HG02970 (cell line): ENCODE data around the gene HLA-DQB2.
"Not testable (repeated sequence)": the region's sequence is repeated elsewhere in the genome, so short reads cannot be mapped to it uniquely, and the experiment has no call there.

ENCODE experiments used
- ATAC-seq: cut with Tn5 transposase; IDR thresholded peaks from one replicate; pipeline ENCODE4 v1.9.1; 2021; ENCODE audit warnings: mild to moderate bottlenecking, moderate library complexity, moderate number of reproducible peaks; ENCODE audit not compliant: unreplicated experiment, low FRiP score

Gene HLA-DQB2

DNA sequence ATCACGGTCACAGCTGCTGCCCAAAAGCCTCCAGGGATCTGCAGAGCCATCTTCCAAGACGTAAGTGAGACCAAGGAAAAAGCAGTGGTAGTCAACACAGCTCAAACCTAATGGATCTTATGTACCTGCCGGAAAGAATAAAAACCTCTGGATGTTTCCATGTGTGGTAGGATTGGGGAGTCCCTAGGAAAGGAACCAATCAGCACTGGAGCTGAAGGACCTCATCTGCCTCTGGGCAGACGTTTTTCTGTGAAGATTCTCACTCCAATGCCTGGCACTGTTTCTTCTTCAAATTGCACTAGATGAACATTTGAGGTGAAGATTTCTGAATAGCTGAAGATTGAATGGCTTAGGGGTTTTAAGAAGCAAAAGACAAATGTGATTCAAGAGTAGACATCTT lies at the start of gene HLA-DQB2:
HLA-DQB2 (minus strand) TSS at position 112 of the 400 bp plus-strand sequence; CDS start at position 50, 62 bp downstream.
- ATAC-seq, result no peak

DNA sequence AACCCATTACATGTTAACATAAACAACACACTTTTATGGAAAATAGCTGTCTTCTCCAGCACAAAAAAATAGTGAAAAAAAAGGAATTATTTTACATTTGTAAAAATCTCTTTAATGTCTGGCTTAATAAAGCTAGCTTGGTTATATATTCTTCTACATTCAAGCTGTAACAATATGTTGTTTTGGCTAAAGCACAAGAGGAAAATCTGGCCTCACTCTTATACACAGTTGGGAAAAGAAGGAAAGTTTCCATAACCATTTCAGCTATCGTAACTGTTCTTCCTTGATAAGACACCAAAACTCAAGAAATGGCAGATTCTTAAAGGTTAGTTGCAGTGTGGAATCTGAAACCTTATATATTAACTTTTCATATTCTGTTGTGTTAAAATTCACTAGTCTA lies 45.8 kb upstream of the HLA-DQB2 start:
- ATAC-seq, result no peak

DNA sequence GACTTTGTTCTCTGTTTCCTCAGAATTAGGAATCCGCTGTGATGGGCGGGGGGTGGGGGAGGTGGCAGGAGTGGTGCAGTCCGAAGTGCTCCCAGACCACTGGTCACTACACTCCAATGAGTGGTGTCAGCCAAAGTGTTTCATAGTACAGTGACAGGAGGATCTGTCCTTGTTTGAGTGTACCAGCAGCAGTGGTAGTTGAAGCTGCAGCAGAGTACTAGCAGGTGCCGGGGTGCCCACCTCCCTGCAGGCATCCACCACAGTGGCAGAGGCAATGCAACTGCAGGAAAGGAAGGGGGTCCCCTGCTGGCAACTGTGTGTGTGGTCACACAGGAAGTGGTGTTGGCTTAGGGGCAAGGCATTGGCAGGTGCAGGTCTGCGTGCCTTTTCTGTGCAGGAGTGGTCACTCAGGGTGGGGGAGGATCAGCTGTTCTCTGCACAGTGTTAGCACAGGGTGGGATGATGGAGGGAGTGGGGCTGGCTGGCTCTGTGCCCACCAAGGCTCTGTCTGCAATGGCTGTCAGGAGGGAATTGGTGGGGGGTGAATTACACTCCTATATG lies 43.8 kb upstream of the HLA-DQB2 start:
- ATAC-seq, result no peak

DNA sequence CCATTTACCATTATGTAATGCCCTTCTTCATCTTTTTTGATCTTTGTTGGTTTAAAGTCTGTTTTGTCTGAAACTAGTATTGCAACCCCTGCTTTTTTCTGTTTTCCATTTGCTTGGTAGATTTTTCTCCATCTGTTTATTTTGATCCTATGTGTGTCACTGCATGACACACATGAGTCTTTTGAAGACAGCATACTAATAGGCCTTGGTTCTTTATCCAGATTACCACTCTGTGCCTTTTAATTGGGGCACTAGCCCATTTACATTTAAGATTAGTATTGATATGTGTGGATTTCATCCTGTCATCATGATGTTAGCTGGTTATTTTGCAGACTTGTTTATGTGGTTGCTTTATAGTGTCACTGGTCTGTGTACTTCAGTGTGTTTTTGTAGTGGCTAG lies 42.1 kb upstream of the HLA-DQB2 start:
- ATAC-seq, result not testable (repeated sequence)

DNA sequence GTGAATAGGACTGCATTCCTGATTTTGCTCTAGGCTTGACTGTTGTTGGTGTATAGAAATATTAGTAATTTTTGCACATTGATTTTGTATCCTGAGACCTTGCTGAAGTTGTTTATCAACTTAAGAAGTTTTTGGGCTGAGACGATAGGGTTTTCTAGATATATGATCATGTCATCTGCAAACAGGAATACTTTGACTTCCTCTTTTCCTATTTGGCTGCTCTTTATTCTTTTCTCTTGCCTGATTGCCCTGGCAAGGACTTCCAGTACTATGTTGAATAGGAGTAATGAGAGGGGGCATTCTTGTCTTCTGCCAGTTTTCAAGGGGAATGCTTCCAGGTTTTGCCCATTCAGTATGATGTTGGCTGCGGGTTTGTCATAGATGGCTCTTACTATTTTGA lies 40.1 kb upstream of the HLA-DQB2 start:
- ATAC-seq, result no peak

DNA sequence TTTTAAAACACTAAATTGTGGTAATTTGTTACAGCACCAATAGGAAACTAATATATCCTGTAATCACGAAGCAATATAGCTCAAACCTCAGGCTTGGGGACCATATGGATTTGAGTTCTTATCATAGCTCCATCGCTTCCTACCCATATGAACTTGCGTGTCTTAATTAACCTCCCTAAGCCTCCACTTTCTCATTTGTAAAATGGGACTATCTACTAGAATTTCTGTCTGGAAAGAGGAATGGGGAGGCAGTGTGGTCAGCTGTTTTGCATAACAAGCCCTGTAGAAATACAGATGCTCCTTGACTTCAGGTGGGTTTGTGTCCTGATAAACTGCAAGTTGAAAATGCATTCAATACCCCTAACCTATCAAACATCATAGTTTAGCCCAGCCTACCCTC lies 36.4 kb upstream of the HLA-DQB2 start:
- ATAC-seq, result no peak

DNA sequence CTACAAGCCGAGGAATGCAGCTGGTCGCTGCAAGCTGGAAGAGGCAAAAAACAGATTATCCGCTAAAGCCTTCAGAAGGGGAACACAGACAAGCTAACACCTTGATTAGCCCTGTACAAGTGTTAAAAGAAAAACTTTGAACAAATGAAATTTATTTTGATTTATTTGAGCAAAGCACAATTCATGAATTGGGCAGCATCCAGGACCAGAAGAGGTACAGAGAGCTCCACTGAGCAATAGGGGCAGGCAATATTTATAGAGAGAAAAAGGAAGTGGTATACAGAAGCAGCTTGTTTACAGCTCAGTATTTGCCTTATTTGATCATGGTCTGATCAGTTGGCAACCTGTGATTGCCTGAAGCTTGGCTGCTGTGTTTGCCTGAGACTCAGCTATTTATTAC lies 35.8 kb upstream of the HLA-DQB2 start:
- no peak for ATAC-seq

DNA sequence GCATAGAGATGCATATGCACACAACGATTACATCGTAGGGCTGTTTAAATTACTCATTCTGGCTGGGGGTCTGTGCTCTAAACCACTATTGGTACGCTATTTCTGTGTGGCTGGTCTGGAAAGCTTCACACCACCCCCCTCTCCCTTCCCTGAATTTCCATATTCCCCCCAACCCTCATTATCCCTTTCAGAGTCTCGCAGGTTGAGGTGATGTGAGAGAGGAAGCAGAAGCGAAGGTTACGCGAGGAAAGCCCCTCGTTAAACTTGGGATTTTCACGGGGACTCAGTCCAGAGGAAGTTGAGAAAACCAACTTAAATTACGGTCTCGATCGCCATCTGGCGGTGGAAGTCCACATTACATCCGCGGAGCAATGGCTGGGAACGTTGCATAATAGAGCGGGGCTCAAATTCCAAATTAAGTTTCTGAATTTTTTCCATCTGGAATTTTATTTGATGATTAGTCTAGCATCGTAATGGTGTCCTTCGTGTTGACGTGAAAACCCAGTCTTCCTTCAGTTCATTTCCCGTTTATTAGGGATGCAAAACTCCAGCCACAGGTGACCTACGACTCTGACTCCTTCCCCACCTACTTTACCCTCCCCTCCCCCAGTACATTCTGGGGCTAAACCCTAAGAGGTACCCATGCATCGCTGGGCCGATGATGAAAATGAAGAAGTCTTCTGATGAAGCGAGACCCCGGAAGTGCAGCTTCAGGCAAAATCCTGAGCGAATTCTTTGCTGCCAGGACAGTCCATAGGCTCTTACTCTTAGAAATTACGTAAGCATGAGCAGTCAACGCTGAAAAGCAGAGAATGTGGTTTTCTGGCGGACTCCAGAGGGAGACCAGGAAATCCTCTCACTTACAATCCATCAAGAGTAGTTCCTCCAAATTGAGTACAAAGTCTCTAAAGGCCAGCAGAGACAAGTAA lies 33.8 kb upstream of the HLA-DQB2 start:
- peak; percentile 66 for ATAC-seq

DNA sequence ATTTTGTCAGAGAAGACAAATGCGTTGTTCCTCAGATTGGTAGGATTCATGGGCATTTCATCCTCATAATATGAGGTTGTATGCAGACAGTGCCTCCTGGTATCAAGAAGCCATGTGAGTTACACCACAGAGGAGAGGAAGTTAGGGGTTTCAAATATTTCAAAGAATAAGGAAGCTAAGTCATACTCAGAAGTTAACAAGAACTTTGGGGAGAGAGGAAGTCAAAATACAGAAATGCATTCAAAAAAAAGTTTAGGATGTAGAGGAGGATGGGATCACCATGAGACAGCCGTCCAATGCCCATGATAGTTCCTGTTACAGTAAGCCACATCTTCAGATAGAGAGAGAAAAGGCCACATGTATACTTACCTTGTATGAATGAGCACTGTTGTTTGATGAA lies 31.2 kb upstream of the HLA-DQB2 start:
- ATAC-seq, result no peak

DNA sequence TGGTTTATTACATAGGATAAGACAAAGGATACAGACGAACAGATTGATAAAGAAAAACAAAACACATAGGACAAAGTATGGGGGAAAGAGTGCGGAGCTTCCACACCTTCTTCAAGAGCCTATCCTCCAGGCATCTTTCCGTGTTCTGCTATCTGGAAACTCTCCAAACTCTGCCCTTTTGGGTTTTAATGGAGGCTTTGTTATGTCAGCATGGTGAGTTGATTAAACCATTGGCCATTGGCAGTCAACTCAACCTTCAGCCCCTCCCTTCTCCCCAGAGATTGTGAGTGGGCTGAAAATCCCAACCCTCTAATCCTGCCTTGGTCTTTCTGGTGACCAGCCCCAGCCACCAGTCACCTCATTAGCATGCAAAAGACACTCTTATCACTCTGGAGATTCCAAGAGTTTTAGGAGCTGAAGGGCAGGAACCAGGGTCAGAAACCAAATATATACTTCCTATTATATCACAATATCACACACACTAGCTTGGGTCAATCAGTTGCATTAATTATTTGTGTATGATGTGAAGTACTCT lies 29.6 kb upstream of the HLA-DQB2 start:
- no peak for ATAC-seq

DNA sequence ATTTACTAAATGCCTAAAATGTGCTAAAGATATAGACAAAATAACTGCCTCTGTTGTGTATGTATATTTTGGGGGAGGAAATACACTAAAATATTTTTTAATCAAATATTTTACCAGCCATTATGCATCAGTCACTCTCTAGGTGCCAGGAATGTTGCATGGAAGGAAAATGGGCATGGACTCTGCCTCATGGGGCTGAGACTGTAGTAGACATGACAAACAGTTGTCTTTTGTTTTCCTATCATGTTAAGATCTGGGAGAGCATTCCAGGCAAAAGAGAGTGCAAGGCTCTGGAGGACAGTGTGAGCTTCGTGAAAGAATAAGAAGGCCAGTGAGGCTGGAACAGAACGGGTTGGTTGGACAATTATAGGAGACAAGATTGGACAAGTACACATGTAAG lies 27.0 kb upstream of the HLA-DQB2 start:
- no peak for ATAC-seq

DNA sequence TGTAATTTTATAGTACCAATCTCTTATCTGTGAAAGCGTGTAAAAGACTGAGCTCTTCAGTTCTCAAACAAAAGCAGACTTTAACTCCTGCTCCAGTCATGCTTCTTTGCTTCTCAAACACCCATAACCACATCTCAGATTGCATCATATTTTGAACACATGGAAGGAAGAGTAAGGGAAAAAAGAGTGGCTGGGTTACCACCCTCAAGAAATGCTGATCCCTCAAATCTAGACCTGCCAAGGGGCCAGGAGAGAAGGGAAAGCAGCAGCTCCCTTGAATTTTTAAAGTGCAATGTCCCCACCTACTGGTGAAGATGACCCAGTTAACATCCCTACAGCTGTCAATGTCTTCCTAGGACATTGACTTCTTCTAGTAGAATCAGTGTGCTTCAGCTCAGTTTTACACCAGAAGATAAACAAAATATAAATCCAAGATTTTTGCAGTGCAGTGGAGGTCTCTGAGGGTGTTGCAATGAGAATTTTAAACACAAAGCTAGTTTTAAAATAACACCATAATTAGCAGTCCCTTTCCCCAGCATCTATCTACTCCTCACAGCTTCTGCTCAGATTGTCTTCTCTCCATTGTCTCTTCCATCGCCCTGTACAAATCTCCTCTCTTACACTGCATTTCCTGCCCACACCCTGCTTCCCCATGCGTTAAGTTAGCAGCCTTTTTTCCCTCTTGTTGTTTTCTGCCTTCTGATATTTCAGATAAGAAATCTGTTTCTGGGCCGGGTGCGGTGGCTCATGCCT lies 22.6 kb upstream of the HLA-DQB2 start:
- ATAC-seq, result no peak

DNA sequence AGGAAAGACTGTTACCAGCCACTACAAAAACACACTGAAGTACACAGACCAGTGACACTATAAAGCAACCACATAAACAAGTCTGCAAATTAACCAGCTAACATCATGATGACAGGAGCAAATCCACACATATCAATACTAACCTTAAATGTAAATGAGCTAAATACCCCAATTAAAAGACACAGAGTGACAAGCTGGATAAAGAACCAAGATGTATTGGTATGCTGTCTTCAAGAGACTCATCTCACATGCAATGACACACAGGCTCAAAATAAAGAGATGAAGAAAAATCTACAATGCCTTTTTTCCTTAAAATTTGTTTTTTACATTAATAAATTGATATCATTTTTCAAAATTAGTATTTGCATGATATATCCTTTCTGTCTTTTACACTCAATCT lies 19.6 kb upstream of the HLA-DQB2 start:
- not testable (repeated sequence) for ATAC-seq

DNA sequence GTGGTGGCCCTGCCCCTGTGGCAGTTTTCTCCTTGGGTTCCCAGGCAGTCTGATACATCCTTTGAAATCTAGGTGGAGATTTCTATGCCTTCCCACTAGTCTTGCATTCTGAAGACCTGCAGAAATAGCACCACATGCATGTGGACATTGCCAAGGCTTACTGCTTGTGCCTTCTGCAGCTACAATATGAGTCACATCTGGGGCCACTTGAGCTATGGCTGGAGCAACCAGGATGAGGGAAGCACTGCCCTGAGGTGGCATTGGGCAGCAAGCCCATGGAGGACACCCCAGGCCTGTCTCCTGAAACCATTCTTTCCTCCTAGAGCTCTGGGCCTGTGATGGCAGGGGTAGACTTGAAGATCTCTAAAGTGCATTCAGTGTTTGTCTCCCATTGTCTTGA lies 15.7 kb upstream of the HLA-DQB2 start:
- ATAC-seq, result no peak

DNA sequence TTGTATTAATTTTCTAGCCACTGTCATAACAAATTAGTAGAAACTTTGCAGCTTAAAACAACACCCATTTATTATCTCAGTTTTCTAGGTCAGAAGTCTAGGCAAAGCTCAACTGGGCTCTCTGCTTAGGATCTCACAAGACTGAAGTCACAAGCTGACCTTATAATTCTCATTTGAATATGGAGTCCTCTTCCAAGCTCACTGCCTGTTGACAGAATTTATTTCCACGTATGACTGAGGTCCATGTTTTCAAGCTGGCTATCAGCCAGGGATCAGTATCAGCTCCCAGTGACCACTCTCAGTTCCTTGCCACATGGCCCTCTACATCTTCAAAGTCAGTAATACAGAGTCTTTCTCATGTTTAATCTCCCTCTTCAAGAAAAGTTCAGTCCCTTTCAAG lies 11.7 kb upstream of the HLA-DQB2 start:
- ATAC-seq, result no peak

DNA sequence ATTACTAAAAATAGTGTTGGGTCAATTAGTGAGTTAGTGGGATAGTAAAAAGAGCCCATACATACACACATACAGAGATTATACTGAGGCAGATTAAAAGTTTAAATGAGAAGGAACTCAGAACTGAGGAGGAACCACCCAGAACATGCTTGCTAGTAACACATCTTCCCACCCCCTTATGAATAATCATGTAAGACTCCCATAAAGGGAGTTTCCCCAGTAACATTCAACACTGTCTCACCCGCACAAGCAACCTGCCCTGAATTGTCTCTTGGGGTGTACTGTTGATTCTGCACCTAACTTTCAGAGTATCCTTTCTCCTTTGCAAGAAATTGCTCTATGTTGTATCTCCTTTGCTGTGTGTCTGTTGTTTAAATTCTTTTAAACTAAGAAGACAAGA lies 11.1 kb upstream of the HLA-DQB2 start:
- no peak for ATAC-seq

DNA sequence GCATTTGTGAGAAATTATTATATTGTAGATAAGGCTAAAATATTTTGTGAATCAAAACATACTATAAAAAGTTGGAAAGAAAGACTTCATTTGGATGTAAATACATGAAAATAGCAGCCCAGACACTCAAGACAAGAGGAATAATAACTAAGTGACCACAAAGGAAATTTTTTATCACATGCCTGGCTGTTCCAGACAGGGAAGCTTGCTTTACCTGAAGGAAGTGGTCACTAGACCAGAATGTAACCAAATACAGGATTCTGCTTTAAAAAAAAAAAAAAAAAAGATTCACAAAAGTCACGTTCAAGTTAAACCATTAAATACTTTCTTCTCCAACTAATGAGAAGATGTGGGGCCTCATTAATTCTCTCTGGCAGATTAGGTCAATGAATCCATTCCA lies 9.3 kb upstream of the HLA-DQB2 start:
- no peak for ATAC-seq

DNA sequence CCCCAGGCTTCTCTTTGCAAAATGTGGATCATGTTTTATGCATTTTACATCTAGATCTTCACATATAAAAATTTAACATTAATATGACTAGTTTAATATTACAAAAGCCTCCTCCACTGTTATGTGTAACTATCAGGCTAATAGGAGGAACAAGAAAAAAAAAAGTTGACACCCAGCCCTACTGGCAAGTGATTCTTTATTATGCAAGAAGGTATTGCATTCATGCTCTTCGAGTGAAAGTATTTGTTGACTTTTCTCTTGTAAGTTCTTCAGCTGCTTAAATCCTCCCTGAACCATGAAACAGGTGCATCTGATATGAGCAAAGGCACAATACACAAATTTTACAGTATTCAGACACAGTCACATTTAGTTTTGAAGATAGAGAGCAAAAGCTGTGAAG lies 716 bp upstream of the HLA-DQB2 start:
- no peak for ATAC-seq

DNA sequence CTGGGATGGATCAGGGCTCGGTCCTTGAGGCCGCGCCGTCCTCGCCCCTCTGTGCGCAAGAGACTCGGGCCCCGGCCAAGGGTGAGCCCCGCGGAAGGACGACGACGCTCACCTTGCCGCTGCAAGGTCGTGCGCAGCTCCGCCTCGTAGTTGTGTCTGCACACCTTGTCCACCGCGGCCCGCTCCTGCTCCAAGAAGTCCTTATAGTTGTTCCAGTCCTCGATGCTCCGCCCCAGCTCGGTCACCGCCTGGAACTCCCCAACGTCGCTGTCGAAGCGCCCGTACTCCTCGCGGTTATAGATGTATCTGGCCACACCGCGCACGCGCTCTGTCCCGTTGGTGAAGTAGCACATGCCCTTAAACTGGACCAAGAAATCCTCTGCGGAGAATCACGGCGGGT lies 1.8 kb downstream of the HLA-DQB2 start:
- no peak for ATAC-seq

DNA sequence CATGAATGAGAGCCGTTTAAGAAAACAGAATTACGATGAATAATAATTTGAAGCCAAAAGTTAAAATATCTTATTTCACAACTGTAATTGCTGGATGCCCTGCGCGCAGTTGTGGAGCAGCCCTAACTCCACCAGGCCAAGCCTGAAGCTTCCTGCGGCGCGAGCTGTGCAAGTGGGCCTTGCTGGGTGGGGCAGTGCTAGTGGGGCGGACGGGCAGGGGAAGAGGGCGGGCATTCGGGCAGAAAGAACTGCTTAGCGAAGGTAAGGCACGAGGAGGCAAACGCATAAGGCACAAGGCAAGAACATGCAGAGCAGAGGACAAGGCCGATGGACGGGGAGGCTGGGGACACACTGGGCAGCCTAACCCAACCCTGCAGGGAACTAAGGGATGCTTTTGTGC lies 2.3 kb downstream of the HLA-DQB2 start:
- ATAC-seq, result no peak

DNA sequence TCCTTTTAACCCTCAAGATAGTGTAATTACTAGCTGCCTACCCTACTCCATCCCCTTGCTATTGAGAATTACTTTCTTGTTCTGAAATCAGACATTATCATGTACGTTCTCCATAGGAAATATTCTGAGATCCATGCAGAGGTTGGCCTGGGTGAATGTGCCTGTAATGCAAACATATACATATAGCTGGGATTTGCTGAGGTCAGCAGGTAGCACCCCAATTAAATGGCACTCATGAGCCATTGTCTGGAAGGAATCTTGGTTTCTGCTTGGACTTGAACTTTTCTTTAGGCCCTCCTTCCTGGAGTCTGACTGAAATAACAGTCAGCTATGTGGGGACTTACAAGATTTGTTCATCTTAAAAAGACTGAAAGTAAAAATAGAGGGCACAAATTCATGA lies 3.7 kb downstream of the HLA-DQB2 start:
- no peak for ATAC-seq
